Peyer's patch (tissue), 4 donors: ENCODE measurements around the gene TIAM2. TPM values are rescaled to one million over a fixed set of nuclear protein-coding genes. Genes with fewer than 3 reads are reported as not detected.

ENCODE experiments used
- DNase-seq, 3 donors: peaks; one replicate each; pipeline ENCODE4 v3.0.0-alpha.2; 2017 to 2019
- H3K27ac ChIP-seq, 4 donors: fragments of 200-600 bp; sonication (generic); one replicate each; pipeline ENCODE4 v1.5.1; 2016 to 2019
- H3K27me3 ChIP-seq, 2 donors: fragments of 200-600 bp; sonication (generic); one replicate each; pipeline ENCODE4 v1.5.1; 2019
- H3K36me3 ChIP-seq, 3 donors: fragments of 200-600 bp; sonication (generic); one replicate each; pipeline ENCODE4 v1.5.1; 2016 to 2019
- H3K4me1 ChIP-seq, 4 donors: fragments of 200-600 bp; sonication (generic); one replicate each; pipeline ENCODE4 v1.5.1; 2016 to 2019
- H3K4me3 ChIP-seq, 4 donors: fragments of 200-600 bp; sonication (generic); 1 replicate in 3 of 4; 2 replicates in 1 of 4; pipeline ENCODE4 v1.5.1; 2016 to 2019; ENCODE audit warnings: mild to moderate bottlenecking in 1 of 4
- H3K9me3 ChIP-seq, 4 donors: fragments of 200-600 bp; sonication (generic); one replicate each; pipeline ENCODE4 v1.5.1; 2016 to 2019; ENCODE audit warnings: mild to moderate bottlenecking in 1 of 4
- POLR2A ChIP-seq, 2 donors: fragments of 450-650 bp; IDR thresholded peaks; one replicate each; pipeline ENCODE4 v1.5.1; 2017; ENCODE audit warnings: antibody characterized with exemption in 2 of 2, mild to moderate bottlenecking in 2 of 2, moderate library complexity in 2 of 2
- total RNA-seq, 4 donors: library from RNA; depleted of rRNA; stranded (reverse); fragments of >200 nt; gene quantifications; one replicate each; pipeline ENCODE4 v1.1.0, GENCODE V29; 2016
- TF ChIP-seq, protein P1 (sequence below), 6 experiments: fragments of 450-650 bp in 4 of 6; fragments of 200-600 bp in 2 of 6; sonication (generic) in 1 of 6; IDR thresholded peaks; one replicate each; pipeline ENCODE4 v1.5.1; 2017 to 2019; ENCODE audit warnings: antibody characterized with exemption in 6 of 6, mild to moderate bottlenecking in 3 of 6, moderate library complexity in 1 of 6

The TIAM2 gene
- total RNA-seq, 4 donors from 2014 or later, result 47.0 to 139 (median 91.9) TPM

DNA sequence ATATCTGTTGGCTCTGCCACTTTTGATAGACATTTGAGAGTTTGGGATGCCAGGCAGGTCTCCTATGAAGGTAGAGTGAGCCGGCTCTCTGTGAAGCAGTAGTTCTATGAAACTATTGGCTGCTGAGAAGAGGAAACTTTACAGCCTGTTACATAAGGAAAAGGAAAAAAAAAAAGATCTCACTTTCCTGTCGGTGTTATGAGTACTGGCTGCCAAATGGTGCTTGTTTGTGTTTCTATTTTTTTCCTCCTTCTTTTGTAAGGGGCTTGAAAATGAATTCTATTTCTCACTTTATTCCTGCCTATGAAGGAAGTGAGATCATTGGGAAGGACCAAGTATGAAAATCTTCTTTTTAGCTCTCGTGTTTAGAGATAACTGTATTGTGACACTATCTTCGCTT is 195.6 kb downstream of the TIAM2 start:
- H3K4me1 ChIP-seq, result peaks cover 0 to 10% (median 0%) of the 10 kb centered on the region in 4 donors
- H3K27ac ChIP-seq, result no peak overlapping the region
- no peak for DNase-seq
- no peaks in the 10 kb centered on the region for H3K9me3 ChIP-seq
- H3K4me3 ChIP-seq, result no peak overlapping the region
- no peaks in the 10 kb centered on the region for H3K36me3 ChIP-seq
- no peaks in the 10 kb centered on the region for H3K27me3 ChIP-seq
- TF ChIP-seq POLR2A (IDR thresholded peaks at IDR 0.05), result no peak
- TF ChIP-seq, protein P1, sequence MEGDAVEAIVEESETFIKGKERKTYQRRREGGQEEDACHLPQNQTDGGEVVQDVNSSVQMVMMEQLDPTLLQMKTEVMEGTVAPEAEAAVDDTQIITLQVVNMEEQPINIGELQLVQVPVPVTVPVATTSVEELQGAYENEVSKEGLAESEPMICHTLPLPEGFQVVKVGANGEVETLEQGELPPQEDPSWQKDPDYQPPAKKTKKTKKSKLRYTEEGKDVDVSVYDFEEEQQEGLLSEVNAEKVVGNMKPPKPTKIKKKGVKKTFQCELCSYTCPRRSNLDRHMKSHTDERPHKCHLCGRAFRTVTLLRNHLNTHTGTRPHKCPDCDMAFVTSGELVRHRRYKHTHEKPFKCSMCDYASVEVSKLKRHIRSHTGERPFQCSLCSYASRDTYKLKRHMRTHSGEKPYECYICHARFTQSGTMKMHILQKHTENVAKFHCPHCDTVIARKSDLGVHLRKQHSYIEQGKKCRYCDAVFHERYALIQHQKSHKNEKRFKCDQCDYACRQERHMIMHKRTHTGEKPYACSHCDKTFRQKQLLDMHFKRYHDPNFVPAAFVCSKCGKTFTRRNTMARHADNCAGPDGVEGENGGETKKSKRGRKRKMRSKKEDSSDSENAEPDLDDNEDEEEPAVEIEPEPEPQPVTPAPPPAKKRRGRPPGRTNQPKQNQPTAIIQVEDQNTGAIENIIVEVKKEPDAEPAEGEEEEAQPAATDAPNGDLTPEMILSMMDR (IDR thresholded peaks at IDR 0.05), result no peak

DNA sequence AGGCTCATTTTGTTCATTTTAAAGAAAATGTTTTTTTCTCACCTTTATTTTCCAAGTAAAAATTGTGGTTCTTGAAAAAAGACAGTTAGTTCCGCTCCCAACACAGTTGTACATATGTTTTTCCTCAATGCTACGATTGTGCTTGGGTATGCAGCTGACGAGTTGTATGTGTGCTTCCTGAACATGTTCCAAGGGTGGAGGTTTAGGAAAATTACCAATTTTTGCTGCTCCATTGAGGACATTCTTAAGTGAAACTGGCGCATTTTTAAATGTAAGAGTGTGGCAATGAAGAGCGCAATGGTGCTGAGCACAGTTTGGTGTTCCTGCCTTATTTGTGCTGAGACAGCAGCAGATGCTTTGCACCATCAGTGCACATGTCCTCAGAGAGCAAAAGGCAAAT is 198.4 kb downstream of the TIAM2 start:
- no peaks in the 10 kb centered on the region for H3K36me3 ChIP-seq
- no peaks in the 10 kb centered on the region for H3K9me3 ChIP-seq
- H3K27ac ChIP-seq, result no peak overlapping the region
- no peak for DNase-seq
- no peak overlapping the region for H3K4me3 ChIP-seq
- TF ChIP-seq POLR2A (IDR thresholded peaks at IDR 0.05), result no peak
- TF ChIP-seq, protein P1 (IDR thresholded peaks at IDR 0.05), result no peak
- no peaks in the 10 kb centered on the region for H3K27me3 ChIP-seq
- peaks cover 0 to 7% (median 0%) of the 10 kb centered on the region in 4 donors for H3K4me1 ChIP-seq

DNA sequence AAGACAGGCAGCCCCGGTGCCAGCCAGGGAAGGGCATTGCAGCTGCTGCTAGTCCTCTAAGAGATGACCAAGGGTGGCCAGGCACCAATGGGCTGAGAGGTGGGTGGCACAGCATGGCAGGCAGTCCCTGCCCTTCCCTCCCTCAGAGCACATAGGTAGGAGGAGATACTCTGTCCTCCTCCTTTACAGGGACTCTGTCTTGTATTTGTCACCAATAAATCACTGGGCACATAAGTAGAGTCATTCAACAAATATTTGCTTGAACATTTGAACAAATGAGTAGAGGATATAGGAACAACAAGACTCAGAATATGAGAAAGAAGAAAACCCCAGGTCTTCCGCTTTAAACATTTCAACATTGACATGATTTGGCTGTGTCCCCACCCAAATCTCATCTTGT is 199.3 kb downstream of the TIAM2 start:
- Histone ChIP-seq H3K27ac (no peak overlapping the region), H3K9me3 (no peaks in the 10 kb centered on the region), H3K27me3 (no peaks in the 10 kb centered on the region), H3K36me3 (no peaks in the 10 kb centered on the region), H3K4me3 (no peak overlapping the region), H3K4me1 (no peaks in the 10 kb centered on the region)
- TF ChIP-seq POLR2A (IDR thresholded peaks at IDR 0.05), result no peak
- TF ChIP-seq, protein P1 (IDR thresholded peaks at IDR 0.05), result no peak
- DNase-seq, result no peak

DNA sequence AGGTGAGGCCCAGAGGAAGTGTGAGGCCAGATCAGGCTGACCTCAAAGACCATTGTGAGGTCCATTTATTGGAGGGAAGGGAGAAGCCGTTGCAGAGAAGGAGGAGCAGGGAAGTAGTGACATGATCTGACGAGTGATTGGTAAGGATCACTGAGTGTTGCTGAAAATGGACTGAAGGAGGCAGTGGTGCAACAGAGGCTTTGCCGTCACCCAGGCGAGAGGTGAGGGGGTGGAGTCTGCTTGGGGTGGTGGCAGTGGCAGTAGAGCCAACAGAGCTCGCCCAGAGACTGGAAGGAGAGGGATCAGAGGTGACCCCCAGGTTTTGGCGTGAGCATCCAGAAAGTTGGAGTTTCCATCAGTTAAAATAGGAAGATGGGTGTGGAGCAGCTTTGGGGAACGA is 200.8 kb downstream of the TIAM2 start:
- H3K9me3 ChIP-seq, result no peaks in the 10 kb centered on the region
- no peaks in the 10 kb centered on the region for H3K27me3 ChIP-seq
- TF ChIP-seq, protein P1 (IDR thresholded peaks at IDR 0.05), result no peak
- TF ChIP-seq POLR2A (IDR thresholded peaks at IDR 0.05), result no peak
- no peak overlapping the region for H3K4me3 ChIP-seq
- no peak overlapping the region for H3K27ac ChIP-seq
- no peaks in the 10 kb centered on the region for H3K36me3 ChIP-seq
- H3K4me1 ChIP-seq, result peaks cover 0 to 8% (median 0%) of the 10 kb centered on the region in 4 donors
- DNase-seq, result no peak

DNA sequence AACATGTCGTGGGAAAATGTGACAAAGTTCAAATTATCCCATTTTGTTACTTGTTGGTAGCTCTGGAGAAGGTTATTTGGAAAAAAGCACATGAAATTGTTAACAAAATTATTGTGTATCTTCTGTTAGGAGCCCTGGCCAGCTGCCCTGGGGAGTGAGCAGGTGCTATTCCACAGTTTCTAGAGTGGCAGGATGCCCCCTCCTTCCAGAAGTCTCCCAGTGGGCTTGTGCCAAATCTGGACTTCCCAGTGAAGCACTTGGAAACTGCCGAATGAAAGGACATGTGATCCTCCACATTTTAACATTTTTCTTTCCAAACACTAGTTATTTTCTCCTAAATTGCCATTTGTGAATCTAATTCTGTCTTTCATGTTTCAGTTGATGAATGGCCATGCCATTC is 201.8 kb downstream of the TIAM2 start:
- H3K27me3 ChIP-seq, result no peaks in the 10 kb centered on the region
- no peak for DNase-seq
- no peaks in the 10 kb centered on the region for H3K9me3 ChIP-seq
- H3K27ac ChIP-seq, result no peak overlapping the region
- no peak overlapping the region for H3K4me3 ChIP-seq
- H3K4me1 ChIP-seq, result peaks cover 0 to 18% (median 0%) of the 10 kb centered on the region in 4 donors
- TF ChIP-seq, protein P1 (IDR thresholded peaks at IDR 0.05), result no peak
- no peak for TF ChIP-seq POLR2A (IDR thresholded peaks at IDR 0.05)
- H3K36me3 ChIP-seq, result no peaks in the 10 kb centered on the region

DNA sequence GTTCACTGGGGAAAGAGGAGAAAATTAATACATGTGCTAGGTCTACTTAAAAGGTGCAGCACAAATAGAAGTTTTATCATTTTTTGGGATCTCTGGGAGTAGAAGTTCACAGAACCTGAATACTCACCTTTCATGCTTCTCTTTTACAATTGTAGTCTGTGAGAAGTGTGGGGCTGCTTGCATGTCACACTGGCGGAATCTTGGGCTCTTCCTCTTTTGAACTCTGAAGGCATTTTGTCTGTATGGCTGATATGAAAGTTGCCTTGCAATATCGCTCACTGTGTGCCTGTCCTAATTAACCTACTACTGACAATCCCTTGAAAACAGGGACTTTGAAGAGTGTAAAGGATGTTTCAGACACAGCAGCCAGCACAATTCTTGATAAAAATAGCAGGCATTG is 202.8 kb downstream of the TIAM2 start:
- no peak for TF ChIP-seq POLR2A (IDR thresholded peaks at IDR 0.05)
- TF ChIP-seq, protein P1 (IDR thresholded peaks at IDR 0.05), result no peak
- no peaks in the 10 kb centered on the region for H3K9me3 ChIP-seq

More for the DNA sequence above, 202.8 kb downstream of the TIAM2 start:
- Histone ChIP-seq H3K27me3 (no peaks in the 10 kb centered on the region), H3K4me1 (peaks cover 0 to 24% (median 0%) of the 10 kb centered on the region in 4 donors), H3K4me3 (no peak overlapping the region), H3K36me3 (no peaks in the 10 kb centered on the region), H3K27ac (no peak overlapping the region)
- no peak for DNase-seq
